GM21786 (cell line): ENCODE data around the gene CMSS1.
A peak's percentile ranks its signal among the peaks of the same experiment; 100 is the strongest.

ENCODE experiments used
- ATAC-seq: cut with Tn5 transposase; IDR thresholded peaks from one replicate; pipeline ENCODE4 v1.9.1; 2021; ENCODE audit not compliant: unreplicated experiment

The CMSS1 gene

DNA sequence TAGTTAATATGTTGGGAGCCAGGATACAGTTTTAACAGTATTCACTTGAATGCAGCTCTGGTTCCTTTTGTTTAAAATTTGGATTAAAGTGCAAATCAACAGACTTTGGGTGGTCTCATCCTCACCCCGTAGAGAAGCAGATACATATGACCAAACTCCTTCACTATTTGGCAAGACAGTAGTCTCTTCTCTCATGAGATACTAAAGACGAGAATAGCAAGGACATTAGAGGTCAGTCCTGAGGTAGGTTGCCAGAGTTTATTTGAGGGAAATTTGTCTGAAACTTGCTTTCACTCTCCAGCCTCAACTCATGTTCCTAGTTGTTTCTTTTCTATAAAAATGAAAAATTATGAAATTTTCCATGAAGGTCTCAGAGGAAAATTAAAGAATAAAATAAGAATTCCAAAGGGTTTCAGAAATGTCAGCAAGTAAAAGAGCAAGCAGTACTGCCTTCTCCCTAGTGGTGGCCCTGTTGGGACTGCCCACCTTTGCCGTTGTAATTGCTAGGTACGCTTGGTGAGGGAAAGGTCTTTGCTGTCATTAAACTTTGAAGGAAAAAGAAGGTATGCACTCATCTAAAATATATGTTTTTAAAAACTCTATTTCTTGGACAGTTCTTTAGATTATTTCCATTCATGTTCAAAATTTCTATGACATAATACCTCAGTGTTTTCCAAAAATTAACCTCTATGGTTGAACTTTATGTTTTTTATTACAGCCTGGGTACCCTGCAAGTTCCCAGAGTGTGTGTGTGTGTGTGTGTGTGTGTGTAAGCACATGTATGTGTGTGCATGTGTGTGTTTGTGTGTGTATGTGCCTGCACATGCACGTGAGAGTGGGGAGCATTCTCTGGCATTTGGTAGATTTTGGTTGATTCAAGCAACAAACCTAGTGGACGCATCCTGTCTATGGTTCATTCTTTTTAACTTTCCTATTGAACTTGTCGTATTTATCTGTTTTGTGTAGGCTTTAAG is 111.4 kb downstream of the CMSS1 start:
- no peak for ATAC-seq

DNA sequence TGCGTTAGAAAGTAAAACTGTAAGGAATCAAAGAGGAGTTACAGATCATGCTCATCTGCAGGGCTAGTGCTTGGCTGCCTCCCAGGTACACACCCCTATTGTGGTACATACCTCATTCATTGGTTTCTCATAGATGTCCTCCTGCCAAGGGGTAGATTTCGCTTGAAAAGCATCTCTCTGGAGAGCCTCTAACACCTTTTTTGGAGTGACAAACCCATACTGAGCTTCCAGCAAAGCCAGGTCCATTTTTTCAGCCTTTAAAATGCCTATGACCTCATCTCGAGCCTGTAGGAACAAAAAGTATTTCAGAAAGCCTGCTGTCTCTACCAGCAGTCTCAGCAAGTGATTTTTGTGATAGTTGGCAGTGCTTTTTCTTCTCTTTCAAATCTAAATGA is 112.1 kb downstream of the CMSS1 start:
- ATAC-seq, result no peak

DNA sequence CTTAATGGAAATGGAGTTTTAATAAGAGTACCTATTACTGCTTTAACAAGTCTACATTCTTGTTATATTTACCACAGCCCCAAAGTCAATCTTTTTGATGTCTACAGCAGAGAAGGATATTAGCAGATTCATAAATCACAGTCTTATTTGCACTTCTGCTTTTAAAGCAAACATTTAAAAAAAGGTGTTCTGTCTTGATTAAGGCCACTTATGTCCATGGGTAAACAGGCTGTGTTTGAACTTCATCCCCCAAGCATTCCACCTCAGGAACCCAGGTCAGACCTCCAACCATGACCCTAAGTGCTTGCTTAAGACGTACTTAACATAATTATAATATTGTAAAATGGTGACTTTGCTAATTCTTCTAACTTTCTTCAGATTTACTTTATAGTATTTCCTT is 113.4 kb downstream of the CMSS1 start:
- no peak for ATAC-seq

DNA sequence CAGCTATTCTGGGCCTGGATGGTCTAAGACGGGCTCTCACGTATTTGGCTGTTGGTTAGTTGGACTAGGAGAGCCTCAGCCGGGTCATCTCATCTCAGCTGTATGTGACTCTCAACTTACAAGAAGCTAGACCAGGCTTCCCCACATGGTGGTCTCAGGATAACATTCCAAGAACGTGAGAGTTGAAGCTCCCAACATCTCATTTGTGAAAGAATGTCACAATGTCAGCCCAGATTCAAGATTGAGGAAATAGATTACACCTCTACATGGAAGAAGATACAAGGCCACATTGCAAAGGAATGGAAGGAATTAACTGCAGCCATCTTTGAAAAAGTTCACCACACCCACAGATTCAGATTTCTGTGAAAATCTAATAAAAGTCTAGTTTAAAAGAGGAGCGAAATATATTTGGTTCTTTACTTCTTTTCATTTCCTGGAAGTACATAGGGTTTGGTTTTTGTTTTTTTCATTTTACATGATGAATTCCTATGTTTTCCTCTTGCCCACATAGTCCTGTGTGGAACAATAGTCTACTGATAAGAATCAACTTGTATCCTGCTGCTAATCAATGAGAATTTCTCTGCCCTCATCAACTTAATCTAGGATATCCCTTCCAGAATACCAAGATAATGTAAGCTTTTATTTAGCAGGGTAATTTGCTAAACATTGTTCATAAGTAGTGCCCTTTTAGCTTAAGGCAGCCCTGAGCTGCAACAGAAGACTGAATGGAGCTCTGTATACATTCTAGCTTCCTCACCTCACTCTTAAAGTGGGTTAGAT is 116.5 kb downstream of the CMSS1 start:
- ATAC-seq, result no peak

DNA sequence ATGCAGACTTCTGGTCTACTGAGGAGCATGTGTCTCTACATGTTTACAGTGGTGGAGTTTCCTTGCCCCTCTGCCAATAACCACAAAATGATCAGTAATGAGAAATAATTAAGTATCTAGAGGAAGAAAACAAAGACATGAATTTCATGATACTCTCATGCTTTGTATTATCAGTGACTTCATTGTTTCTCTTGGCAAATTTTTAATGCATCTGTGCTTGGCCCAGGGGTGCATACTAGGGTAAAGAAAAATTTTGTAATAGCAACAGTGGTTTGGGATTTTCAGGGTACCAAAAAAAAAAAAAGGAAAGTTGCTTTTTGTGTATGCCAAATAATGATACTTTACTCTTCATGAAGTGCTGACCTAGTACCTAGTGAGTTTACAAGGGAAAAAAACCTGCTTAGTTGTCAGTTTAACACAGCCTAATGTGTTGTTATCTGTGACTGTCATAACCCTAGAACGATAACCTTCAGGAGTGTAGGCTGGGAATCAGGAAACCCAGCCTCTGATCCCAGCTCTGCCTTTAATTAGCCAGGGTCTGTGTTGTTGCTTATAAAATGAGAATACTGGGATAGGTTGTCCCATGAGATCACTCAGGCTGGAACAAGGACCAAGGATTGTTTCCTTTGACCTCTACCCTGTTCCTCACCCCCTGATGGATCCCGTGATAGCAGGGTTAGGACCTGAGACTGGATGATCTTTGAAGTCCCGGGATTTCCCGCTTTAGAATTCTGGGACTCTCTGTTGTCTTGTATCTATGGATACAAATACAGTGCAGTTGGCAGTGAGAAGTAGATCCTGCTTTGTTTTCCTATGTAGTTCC is 117.5 kb downstream of the CMSS1 start:
- no peak for ATAC-seq

DNA sequence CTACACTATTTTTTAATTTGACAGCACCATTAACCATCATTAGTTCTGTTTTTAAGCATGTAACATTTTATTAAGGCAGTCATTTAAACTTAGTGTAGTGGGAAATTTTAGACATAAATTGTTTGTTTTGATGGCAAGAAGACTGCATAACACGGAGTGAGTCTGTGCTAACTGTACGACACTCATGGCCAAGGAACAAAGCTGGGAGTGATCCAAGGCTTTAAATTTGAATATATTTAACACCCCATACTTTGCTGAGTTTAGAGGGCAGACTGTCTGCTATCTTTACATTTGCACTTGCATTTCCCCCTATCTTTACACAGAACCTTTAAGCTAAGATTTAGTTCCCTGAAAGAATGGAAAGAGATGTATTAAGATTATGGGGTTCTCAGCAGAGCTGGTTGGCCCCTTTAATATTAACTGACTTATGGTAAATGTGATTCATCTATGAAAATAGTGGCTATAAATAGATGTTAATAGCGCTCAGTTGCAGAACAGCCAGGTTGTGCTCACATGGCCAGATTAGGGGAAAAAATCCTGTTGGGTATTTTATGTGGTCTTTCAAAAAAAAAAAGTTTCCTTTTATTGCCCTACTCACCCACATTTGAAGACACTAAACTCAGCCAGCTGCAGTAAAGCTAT is 120.7 kb downstream of the CMSS1 start:
- peak; percentile 37 for ATAC-seq

DNA sequence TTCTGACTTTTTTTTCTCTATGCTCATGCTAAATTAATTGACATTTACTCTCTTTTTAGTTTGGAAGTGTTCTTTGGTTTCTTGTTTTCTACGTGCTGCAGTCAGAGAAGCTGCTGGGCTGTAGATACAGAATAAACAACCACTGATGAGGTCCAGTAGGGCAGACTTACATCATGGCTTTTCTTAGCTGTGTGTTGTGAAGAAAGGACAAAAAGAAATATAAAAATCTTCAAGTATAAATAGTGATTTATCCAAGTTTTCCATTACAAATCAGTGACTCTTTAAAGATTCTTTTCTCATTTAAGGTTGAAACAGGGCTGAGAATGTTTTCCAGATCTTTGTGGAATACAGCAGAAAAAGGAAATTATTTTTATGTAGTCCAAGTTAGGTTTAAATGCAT is 122.2 kb downstream of the CMSS1 start:
- no peak for ATAC-seq

DNA sequence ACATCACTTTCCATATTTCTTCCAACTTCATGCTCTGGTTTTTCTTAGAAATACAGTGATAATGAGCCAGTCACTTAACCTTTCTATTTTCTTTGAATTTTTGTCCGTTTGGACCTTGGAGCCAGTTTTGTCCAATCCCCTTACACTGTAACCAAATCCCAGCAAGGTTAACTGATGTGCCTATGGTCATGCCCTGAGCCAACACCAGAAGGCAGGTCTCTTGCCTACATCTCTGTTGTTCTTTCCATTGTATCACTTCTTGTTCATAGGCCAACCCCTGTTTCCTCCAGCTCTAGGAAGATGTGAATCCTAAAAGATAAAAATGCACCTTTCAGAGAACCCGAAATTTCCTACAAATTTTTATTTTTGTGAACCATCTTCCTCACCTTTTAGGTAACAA is 122.7 kb downstream of the CMSS1 start:
- no peak for ATAC-seq

DNA sequence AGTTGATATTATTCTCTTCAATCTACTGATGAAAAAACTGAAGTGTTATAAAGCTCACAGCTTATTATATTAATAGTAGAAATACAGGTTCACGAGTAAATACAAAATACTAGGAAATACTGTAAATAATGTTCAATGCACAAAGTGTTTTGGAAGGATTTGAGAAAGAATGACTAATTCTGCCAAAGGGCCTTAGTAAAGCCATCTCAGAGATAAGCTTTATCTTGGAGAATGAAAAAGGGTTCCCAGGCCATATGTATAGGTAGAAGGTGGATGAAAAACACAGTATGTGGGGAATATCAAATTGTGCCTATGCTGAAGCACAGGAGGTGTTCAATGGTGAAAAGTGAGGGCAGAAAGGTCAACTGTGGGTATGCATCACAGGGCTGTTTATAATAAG is 123.5 kb downstream of the CMSS1 start:
- ATAC-seq, result no peak

DNA sequence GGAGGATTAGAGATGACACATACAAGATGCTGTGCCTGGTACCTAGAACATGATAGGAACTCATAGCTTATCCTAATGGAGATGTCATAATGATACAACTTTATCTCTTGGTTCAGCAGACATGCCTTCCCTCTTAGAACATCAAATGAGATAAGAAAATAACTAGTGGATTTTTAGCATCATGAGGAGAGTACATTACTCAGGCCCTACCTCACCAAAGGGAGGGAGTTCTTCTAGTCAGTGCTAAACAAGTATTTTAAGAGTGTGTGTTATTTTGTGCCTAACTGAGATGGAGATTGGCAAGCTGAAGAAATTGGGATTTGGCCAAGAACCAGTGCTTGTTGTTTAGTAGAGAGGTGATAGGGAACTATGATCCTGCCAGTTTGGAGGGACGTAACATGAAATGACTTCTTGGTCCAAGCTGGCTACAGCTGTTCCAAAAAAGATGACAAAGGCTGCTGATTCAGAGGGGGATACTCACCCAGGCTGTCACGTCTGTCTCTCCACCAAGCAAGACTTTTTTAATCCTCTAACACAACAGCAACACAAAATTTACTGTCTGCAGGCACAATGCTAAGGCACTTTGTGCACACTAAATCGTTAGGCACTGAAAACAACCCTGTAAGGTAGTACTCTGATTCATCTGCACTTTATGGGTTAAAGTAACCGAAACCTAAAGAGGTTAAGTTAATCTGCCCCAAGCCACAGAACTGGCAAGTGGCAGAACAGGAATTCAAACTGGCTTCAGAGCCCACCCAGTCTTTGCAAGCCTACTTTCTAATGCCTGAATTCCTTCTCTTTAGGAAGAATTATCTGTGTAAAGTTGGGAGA is 126.5 kb downstream of the CMSS1 start:
- ATAC-seq, result no peak

DNA sequence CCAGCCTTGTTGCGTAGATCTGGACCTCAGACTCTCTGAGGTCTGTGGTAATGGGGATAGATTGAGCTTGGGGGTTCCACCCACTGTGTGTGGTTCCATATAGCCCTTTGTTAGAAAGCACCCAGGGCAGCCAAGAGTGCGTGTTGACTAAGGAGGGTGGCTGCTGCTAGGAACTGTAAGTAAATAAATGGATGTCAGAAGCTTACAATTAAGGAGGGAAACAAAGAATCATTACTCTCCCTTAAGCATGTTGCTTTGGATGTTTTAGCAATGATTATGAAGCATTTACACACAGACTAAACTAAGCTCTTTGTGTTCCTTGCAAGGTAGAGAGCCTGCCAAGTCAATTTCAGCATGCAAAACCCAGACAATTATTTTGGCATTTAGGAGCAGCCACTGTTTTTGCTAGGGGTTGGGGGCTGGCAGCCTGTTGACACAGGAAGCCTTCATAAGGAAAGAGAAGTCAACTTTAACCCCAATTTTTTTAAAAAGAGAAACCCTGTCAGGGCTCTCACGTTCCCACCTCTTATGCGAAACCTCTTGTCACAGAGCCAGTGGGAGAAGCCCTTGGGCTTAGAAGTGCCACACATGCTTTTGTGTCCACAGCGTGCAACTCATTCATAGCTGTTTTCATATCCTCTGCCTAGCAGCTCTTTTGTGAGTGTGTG is 127.8 kb downstream of the CMSS1 start:
- no peak for ATAC-seq

DNA sequence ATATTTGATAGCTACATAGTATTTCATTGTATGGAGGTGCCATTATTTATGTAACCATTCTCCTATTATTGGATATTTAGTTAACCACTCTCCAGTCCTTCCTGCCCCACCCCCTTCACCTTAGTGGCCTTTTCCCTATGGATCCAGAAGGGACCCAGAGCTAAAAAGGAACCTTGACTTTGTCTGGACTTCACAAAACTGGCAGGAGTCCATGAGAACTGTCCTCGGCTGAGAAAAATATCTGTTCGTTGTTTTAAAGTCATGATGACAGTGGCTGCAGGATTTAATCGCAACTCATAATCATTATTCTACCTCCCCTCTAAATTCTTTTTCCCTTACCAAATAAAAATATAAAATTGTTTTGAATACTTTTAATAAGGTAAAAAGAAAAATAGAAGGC is 129.7 kb downstream of the CMSS1 start:
- ATAC-seq, result no peak

DNA sequence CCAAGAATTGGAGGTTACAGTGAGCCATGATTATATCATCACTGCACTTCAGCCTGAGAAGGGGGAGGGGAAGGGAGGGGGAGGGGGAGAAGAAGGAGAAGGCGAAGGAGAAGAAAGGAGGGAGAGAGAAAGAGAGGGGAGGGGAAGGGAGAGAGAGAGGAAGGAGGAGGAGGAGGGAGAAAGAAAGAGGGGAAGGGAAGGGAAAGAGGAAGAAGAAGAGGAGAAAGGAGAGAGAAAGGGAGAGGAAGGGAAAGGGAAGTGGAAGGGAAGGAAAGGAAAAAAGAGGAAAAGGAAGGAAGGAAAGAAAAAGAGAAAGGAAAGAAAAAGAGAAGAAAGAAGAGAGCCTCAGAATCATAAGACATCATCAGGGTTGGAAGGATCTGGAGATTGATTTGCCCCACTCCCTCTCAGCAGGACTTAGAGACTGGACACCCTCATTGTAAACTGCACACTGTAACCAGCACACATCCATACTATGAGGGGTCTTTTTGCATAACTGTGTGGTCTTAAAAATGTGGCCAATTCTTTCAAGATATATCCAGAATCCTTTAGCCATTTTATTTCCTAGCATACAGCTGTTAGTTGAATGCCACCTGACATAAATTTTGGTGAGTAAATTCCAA is 130.9 kb downstream of the CMSS1 start:
- no peak for ATAC-seq

DNA sequence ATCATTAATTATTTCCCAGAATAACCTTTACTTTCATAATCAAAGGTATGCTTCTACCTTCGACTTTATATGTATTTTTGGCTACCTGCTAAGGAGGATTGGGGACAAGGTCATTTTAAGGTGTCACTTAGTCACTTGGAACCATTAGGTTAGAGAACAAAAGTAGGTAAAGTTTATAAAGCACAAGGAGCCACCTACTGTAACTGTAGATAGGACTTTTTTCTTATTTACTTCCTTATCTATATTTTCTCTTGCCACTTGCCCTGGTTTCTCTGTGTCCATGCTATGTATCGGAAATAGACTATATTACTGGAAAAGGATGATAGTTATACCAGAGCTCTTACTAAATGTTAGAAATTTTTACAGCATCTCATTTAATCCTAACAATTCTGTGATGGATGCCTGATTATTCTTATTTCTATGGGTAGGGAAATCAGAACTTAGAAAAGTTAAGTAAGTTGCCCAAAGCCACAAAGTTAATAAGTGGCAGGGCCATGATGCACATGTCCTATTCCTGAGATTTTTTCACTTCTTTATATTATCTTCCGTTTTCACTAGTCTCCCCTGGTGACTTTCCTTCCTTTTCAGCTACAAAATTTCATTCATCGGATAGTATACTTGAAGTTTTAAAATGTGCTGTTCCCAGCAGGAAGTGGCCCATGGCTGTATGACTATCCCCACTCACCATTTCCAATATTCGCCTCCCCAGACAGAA is 132.5 kb downstream of the CMSS1 start:
- ATAC-seq, result no peak

DNA sequence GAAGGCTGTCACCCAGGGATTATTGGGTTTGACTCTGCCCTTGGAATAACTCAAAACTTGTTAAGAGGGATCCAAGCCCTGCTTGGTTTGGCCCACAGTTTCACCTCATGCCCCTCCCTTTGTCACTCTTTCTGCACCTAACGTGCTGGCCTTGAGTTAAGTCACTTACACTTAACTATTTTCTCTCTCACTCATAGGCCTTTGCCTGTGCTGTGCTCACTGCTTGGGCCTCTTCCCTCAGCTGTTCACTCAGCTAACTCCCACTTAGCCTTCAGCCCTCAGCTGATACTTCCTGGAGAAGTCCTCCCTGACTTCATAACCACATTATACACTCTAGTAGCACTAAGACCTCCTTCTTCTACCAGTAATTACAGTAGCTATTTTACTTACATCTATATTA is 133.3 kb downstream of the CMSS1 start:
- no peak for ATAC-seq

DNA sequence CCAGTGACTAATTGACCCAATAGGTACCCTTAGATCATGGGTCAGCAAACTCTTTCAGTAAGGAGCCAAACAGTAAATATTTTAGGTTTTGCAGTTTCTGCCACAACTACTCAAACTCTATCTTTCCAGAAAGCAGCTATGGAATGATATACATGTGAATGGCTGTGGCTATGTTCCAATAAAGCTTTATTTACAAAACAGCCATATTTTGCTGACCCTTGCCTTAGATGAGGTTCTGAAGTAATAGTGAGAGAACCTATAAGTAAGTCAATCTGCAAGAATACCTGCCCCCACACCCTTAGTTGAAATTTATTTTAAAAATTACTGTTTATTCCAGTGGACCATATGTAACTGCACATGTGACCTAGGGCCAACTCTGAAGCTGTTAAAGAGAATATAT is 134.0 kb downstream of the CMSS1 start:
- no peak for ATAC-seq

DNA sequence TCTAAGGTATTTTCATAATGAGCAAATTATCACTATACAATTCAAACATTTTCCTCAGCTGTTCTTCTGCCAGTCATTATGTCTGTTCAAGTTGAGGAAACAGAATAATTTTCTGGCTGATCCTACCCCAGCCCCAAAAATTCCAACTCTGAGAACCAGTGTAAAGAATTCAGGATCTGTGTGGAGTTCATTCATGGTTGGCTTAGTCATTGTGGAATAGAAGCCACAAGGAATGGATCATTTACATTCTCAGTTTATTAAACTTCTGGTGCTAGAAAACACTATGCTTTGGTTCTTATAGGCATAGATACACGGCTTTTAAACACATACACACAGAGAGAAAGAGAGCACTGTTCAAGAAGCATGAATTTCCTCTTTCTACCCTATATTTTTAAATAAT is 134.6 kb downstream of the CMSS1 start:
- no peak for ATAC-seq

DNA sequence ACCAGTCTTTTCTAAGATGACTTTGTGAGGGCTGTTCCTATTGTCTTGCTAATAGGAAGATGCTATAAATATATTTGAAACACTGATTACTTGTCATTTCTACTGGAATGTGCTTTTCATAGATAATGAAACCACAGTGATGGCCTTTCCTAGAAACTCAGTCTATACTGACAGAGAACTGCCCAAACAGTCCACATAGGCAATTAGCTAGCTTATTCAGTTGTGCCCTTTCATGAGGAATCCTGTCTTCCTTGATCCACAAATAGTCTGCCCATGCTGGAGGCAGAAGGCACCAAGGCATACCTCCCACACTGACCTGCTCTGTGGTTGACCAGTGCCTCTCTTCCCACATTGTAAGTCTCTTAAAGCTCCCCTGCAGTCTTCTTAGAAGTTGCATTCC is 135.9 kb downstream of the CMSS1 start:
- ATAC-seq, result no peak
